EH (cell line): ENCODE results near the gene NEUROG2.
"Not testable (repeated sequence)": the region's sequence is repeated elsewhere in the genome, so short reads cannot be mapped to it uniquely, and the experiment has no call there.

Experiments
- DNase-seq: peaks from one replicate; pipeline ENCODE4 v3.0.0-alpha.2; 2015; ENCODE audit warnings: low read depth

The NEUROG2 gene

DNA sequence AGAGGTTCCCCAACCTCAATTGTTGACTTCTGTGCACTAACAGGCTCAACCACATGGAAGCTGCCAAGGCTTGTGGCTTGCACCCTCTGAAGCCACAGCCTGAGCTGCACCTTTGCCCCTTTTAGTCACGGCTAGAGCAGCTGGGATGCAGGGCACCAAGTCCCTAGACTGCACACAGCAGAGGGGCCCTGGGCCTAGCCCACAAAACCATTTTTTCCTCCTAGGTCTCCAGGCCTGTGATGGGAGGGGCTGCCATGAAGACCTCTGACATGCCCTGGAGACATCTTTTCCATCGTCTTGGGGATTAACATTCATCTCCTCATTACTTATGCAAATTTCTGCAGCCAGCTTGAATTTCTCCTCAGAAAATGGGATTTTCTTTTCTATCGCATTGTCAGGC lies 25.2 kb downstream of the NEUROG2 start:
- not testable (repeated sequence) for DNase-seq

- no peak for DNase-seq
Measured at GRCh38 chr4:112485930-112486329, 30.1 kb downstream of the NEUROG2 start.

DNA sequence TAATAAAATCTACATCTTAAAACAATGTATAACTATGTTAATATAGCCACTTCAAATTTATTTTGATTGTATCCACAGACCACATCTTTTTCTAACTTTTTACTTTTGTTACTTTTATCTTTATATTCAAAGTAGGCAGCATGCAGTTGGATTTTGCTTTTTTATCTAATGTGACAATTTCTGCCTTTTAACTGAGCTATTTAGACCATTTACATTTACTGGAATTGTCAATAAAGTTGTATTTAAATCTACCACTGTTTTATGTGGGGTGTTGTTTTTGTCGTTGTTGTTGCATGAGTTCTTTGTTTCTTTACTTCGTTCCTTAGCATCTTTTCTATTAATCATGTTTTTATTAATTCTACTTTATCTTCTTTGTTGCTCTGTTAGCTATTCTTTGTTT lies 42.0 kb downstream of the NEUROG2 start:
- DNase-seq: no peak

DNA sequence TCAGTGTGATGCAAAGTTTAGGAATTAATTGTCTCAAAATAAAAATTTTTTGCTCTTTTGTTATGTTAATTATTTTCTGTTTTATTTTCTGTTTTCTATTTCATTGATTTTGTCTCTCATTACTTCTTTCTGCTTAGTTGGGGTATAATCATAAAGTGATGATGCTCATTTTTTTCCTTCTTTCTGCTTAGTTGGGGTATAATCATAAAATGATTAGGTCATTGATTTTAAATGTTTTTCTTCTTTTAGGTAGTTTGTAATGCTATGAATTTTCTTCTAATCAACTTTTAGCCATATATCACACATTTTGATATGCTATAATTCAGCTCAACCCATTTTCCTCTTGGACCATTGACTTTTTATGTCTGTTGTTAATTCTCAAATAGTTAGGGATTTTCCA lies 43.7 kb downstream of the NEUROG2 start:
- DNase-seq: no peak
